Astrocyte of the hippocampus (primary cell): ENCODE measurements around the gene GFOD1.
"Not testable (repeated sequence)": the region's sequence is repeated elsewhere in the genome, so short reads cannot be mapped to it uniquely, and the experiment has no call there.

ENCODE experiments used
- DNase-seq: peaks from one replicate; pipeline ENCODE4 v3.0.0; 2011; ENCODE audit warnings: low read depth, low spot score

GFOD1 gene

DNA sequence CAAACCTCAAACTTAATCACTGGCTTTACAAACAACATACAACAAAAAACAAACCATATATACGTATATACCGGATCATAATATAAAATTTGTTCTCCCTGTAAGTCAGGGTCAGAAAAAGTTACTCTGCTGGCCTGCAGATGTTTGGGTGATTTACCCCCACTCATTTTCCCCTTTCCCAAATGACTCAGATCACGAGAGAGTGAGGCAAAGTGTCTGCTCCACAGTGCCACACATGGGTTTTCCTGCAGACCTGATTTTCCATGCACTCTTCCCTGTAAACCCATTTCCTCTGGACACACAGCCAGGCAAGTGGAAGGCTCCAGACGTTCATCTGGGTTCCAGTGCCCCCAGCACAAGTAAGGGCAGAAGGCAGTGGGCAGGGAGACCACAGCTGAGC, 23.5 kb downstream of the GFOD1 start:
- DNase-seq, result no peak

DNA sequence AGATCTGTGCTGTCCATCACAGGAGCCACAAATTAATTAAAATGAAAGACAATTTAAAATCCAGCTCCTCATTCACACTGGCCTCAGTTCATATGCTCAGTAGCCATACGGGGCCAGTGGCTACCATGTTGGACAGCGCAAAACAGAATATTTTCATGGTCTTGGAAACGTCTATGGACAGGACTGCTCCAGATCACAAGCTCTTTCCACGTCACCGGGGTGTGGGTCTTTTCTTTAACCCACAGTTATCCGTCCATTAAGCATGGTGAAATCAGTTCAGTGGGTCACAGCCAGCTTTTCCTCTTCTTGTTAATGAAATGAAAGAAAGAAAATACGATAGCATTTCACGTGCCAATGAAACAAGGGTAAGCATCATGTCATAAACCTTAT, 24.1 kb downstream of the GFOD1 start:
- no peak for DNase-seq

DNA sequence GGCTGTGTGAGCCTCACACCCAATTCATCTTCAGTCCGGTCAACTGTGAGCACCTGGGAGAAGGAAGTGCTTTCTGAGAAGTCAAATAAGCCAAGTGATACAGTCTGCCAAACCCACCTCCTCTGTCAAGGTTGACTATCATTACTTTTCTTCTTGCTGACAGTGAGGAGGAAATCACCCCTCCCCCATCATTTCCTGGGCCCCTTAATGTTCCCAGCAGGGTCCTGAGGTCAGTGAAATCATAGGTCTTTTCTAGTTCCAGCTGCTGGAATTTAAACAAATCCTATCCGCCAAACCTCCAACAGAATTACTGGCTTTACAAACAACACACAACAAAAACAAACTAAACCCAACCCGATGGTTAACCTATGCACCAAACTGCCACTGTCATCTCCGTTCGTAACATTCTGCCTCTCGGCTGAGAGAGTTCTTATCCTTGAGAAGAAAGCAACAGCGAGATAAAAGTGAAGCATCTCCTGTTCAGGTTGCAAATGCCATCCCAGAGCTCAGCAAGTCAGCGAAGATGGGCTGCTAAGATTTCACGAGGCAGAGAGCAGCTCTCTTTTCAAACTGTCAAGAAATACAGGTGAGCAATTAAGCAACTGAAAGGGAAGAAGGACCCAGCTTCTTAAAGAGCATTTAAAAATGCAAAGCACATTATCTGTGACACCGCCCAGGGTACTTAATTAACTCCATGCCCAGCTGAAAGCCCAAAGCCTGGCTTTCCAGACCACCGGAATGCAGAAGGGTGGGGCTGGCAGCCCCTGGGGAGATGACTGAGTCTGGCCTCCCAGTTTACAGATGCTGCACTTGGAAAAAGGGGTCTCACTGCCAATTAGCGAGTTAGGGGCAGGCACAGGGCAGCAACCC, 24.7 kb downstream of the GFOD1 start:
- DNase-seq, result peak; percentile 44

DNA sequence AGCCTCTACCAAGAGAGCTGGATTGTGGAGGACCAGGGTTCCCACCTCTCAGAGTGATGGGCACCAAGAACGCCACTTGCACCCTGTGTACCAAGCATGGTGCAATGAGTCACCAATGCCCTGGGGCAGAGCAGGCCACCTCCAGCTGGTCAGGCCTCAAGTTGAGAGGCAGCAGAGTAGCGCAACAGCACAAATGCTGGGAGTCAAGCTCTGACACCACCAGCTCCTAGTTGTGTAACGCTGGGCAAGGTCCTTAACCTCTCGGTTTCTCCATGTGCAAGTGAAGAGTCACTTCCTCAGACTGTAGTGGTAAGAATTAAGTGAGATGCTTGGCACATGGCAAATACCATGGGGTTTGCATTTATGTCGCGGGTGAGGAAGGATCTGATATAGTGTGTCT, 25.6 kb downstream of the GFOD1 start:
- no peak for DNase-seq

DNA sequence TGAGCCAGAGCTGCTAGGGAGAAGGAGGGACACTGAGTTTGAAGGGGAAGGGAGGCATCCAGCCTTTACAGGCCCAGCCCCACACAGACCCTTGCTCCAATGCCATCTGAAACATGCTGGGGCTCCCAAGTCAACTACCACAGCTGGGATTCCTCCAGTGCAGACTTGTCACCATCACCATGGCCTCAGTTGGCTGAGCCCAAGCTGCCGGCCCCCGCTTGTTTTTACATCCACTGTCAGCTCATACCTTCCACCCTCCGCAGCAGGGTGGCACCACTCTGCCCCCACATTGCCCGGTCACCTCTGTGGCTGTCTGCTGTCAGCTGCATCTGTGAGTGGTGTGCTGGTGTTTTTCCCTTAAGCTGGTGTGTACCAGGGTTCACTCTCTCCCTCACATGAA, 26.1 kb downstream of the GFOD1 start:
- no peak for DNase-seq

DNA sequence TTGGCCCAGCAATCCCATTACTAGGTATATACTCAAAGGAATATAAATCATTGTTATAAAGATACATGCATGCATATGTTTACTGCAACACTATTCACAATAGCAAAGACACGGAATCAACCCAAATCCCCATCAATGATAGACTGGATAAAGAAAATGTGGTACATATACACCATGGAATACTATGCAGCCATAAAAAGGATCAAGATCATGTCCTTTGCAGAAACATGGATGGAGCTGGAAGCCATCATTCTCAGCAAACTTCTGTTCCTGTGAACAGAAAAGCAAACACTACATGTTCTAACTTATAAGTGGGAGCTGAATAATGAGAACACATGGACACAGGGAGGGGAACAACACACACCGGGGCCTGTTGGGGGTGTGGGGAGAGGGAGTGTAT, 27.1 kb downstream of the GFOD1 start:
- not testable (repeated sequence) for DNase-seq

DNA sequence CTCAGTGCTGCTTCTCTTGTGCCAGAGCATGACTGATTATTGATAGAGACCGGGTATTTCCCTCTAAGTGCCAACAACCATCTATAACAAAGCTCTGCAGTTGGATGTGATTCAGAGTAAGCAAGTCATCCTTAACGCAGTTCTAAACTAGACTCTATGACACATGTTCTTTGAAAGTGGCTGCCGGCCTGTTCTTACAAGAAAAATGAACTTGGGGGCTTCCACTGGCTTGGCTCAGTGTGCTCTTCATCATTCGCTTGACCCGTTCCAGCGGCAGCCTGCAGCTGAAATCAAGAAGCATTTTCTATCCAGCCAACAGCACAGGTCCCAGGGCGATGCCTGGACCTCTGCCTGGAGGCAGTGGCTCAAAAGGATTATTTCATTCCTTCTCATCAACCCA, 29.8 kb downstream of the GFOD1 start:
- DNase-seq, result peak; percentile 65

DNA sequence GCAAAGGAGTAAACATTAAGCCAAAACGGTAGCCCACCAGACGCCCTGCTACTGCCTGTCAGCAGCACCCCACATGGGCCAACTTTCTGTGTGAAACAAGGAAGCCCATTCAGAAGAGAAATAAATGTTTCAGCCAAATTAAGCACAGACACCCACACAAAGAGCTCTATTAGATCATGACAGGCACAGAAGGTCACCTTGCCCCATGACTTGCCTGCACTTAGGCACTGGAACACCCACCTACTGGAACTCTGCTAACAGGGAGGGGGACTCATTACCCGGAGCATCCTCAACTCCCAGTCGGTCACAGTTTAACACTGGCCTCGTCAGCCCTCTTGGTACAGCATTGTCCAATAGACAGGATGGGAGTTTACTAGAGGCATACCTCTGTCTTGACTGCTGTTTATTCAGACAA, 31.8 kb downstream of the GFOD1 start:
- no peak for DNase-seq

DNA sequence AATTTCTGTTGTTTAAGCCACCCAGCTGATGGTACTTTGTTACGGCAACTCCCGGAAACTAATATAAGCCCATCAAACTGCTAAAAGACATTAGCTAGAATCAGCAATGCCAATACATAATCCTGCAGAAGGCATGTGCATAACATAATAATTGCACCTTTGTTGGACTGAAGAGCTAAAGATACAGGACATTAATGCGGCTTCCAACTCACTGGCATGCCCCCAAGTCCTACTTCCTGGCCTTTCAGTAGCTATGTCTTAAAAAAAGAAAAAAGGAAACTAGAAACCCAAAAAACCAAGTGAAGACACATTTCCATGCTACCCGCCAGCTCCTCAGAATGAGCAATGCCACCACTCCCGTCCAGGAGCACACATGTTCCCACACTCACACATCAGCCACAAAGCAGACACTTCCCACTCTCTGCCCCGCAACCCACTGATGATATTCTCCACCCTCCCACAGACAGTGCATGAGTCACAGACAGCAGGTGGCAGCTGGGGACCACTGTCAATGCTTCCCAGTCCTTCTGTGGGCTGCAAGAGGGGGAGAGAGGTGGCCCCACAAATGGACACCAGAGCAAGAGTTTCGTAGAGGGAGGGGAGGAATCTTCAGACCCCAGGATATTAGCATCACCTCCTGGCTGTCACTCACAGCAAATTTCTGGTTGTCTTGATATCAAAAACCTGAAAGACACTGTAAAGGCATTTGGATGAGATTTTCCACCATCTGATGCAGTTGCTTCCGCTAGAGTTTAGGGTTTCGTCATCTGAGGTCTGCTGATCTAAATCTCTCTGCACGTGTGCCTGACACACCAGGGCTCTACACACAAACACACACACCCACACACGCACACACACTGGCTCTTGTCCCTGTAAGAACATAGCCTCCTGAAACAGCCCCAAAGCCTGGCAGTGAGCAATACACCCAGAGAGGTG, 32.8 kb downstream of the GFOD1 start:
- DNase-seq, result peak; percentile 24

DNA sequence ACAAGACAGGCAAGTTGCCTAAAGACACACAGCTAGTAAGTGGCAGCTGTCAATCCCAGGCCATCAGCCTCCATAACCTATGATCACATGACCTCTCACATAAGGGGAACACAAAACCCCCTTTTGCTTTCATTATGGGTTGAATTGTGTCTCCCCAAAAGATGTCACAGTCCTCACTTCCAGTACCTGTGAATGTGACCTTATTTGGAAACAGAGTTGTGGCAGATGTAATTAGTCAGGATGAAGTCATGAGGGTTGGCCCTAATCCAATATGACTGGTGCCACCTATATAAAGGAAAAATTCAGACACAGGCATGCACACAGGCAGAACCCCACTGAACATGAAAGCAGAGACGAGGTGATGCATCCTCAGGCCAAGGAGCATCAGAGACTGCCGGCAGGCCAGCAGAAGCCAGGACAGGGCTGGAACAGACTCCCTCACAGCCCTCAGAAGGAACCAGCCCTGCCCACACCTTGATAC, 33.6 kb downstream of the GFOD1 start:
- DNase-seq, result peak; percentile 79

DNA sequence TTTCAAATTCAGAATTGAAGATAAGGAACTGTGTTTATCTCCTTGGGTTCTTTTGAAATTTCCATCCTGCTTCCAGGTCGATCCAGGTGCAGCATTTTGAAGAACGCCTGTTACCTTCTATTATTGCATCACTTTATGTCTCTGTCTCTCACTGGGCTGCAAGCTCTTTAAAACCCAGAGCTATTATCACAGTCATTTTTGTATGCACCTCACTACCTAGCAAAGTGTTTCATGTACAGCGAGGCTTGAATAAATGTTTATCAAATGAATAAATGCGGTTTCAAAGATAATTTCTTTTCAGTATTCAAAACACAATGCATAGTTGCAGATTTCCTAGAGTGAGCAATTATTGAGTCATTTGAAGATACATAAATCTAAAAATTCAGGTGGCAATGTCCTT, 34.2 kb downstream of the GFOD1 start:
- no peak for DNase-seq

DNA sequence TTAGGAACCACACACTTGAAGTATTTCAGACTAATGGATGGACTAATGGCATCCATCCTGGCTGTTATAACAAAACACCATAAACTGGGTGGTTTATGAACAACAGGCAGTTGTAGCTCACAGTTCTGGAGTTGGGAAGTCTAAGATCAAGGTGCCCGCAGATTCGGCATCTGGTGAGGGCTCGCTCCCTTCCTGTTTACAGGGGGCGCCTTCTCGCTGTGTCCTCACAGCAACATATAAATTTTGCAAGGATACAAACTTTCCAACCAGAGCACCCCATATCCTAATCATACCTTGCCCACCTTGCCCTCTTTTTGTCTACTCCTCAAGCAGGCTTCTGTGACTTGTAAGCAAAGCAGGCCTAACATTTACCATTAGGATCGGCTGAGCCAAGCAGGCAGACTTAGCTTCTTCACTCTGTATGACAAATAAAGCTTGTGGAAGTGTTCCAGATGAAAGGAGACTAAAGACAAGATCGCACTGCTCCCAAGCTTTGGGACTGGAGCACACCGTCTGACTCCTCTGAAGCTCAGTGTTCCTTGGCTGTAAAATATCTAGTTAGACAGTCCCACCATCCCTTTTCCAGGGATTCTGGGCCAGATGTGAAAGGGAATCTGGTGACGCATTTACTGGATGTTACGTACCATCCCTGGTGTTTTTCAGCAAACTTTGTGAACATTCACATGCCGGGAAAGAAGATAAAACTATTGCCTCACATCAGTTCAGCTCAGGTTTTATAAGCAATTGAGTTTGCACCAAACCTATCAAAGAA, 34.9 kb downstream of the GFOD1 start:
- no peak for DNase-seq

DNA sequence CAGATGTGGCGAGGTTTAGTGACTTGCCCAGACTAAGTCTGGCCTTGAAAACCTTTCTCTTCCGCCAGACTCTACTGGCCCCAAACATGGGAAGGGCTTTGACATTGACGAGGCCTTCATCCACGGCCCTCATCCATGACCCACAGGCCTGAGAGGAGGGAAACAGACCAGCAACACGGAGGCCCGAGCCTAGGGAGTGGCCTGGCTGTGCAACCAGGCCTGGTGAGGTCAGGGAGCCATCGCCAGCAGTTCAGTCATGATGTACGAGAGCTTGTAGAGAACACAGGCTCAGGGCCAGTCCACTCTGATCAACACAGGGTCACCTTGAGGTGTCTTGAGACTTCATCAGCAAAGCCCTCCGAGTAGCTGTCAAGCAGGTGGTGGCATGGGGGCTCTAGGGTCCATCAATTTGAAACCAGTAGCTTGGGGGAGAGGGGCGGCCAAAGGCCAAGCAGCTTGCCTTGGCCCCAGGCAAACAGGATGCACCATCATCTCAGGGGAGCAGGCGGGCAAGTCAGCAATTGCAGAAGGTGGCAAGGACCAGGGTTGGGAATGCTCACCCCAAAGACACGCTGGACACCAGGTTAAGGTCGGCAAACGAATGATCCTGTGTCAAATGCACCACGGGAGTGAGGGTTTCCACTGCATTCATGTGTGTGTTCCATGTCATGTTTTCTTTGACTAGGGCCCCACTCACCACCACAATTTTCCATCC, 36.1 kb downstream of the GFOD1 start:
- no peak for DNase-seq

DNA sequence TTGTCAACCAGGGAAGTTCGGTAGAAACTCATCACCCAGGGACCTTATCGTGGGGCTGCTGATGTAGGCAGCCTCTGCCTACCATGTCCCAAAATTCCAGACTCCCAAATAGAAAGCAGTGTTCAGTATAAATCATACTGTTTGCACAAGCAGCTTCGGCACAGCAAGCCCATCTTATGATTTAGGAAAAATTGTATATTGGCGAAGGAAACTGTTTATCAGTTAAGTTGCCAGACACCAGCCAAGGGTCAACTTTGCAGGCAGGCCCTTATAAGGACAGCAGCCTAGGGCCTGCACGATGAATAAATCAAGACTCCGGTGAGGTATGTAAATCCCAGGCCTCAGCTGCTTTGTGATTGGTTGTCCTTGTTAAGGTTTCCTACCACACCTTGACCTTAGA, 36.8 kb downstream of the GFOD1 start:
- no peak for DNase-seq

DNA sequence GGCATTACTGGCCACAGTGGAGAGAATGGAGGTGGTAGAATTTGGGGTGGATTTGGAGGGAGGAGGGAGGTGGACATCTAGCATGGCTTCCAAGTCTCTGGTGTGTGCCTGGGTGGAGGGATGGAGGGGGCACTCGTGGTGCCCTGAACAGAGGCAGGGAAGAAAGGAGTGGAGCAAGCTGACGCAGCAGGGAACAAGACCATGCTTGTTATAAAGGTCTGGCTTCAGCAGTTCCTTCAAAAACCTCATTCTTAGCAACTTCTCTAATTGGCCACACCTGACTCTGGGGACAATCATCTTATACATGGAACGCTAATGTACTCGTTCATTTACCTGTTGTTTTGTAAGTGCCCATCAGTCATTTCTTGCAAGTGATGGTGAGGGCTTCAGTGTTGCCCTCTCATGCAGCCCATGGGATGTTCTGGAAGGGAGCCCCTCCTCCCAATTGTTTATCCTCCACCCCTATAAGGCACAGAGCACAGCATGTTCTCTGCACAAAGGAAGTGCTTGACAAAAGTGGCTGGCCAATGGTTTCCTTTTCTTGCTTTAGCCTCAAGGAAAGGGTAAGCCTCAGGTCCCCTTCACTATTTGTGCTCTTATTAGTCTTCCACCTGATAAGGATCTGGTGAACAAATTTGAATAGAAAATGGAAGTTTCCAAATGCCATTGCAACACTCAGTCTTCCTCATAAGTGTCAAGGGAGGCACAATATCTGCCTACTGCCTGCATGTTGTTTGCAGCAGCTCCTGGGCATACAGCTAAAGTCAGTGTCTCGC, 39.3 kb downstream of the GFOD1 start:
- no peak for DNase-seq

DNA sequence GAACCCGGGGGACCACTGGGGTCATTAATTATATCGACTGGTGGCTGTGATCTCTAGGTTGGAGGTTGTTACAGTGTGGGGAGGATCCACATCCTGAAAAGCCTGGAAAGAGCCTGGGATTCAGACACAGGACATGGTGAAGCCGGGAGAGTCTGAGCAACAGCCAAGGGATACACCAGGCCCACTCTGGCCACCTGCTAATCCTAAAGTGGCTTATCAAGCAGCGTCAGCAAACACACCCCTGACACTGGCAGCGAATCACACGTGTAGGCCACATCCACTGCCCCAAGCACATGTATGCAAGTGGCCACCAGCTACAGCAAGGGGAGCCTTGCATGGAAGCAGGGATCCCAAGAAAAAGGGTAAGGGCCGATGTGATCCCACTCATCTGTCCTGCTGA, 41.0 kb downstream of the GFOD1 start:
- no peak for DNase-seq

DNA sequence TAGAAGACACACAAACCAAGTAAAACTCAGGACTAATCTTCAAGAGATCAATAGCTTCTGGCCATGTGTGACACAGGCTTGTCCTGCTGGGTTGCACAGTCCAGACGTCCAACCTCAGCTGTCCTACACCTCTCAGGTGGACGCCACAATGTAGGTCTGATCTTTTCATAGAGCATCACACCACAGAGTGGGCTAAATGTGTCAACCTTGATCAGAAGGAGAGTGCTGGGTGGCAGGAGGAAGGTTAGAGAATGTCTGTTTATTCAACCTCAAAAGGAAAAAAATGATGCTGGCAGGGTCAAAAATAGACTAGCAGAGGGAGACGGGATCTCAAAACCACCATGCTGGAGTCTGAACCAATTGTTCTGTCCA, 41.7 kb downstream of the GFOD1 start:
- no peak for DNase-seq

DNA sequence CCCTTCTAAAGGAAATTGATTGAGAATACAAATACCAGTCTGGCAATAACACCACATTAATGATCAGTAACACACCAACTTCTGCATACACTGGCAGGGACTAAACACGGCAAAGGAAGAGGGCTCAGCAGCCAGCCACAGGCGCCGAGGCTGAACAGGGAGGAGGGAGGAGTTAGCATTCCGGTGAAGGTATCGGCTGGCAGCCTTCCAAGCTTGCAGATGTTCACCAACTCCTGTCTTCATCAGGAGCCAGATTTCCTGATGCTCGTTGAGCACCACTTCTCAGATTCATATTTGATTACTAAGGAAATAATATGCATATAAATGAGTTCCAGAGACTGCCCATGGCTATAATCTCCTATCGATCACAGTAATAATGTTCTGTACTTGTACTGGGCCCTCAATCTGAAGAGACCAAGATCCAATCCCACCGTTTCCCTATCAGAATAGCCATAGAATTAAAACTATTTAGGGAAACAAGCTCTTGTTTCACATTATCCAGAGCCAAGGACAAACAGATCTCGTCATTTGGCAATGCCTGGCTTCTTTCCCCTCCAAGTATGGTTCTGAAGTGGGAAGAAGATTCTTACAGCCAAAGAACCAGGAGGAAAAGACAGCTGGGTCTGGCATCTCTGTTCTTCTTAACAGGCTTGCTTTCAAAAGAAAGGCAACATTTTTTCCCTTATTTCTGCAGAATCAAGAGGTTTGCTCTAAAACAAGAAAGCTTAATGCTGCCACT, 42.2 kb downstream of the GFOD1 start:
- peak; percentile 33 for DNase-seq

DNA sequence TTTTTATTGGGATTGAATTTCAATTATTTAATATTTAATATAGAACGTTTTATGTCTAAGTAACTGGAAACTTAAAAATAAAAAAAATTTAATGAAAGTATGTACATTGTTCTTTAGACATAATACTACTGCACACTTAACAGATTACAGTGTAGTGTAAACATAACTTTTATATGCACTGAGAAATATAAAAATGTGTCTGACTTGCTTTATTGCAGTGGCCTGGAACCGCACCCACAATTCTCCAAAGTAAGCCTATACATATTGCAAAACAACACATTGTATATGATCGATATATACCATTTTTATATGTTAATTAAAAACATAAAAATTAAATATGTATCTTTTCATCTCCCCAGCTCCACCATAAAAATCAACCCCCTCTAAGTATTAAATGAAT, 42.8 kb downstream of the GFOD1 start:
- DNase-seq, result no peak

DNA sequence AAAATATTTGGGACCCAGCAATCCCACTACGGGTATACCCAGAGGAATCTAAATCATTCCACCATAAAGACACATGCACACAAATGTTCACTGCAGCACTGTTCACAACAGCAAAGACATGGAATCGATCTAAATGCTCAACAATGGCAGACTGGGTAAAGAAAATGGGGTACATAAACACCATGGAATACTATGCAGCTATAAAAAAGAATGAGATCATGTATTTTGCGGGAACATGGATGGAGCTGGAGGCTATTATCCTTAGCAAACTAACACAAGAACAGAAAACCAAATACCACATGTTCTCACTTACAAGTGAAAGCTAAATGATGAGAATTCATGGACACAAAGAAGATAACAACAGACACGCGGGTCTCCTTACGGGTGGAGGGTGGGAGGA, 43.4 kb downstream of the GFOD1 start:
- not testable (repeated sequence) for DNase-seq
